MM.1S (cell line): ENCODE data around the gene RBKS.

Source experiments
- DNase-seq: peaks from one replicate; pipeline ENCODE4 v3.0.0-alpha.2; 2015
- H2AFZ ChIP-seq: fragments of 300-600 bp; sonication (generic); 2 replicates; pipeline ENCODE4 v1.6.0; 2016; ENCODE audit warnings: antibody characterized with exemption, low read length
- H3F3A ChIP-seq: fragments of 300-600 bp; sonication (generic); 2 replicates; pipeline ENCODE4 v1.6.1; 2016; ENCODE audit warnings: mild to moderate bottlenecking, antibody characterized with exemption, low read length, moderate library complexity, mixed read lengths; ENCODE audit not compliant: insufficient read depth
- H3K27ac ChIP-seq: fragments of 300-600 bp; sonication (generic); 2 replicates; pipeline ENCODE4 v1.5.1; 2016; ENCODE audit warnings: mild to moderate bottlenecking, low read length
- H3K27me3 ChIP-seq: fragments of 300-600 bp; sonication (generic); replicated peaks from 2 replicates; pipeline ENCODE4 v1.6.0; 2016; ENCODE audit warnings: low read length; ENCODE audit not compliant: insufficient read depth
- H3K36me3 ChIP-seq: fragments of 300-600 bp; sonication (generic); replicated peaks from 2 replicates; pipeline ENCODE4 v1.6.1; 2016; ENCODE audit warnings: mild to moderate bottlenecking, low read length, mixed read lengths; ENCODE audit not compliant: insufficient read depth
- H3K4me1 ChIP-seq: fragments of 300-600 bp; sonication (generic); 2 replicates; pipeline ENCODE4 v1.6.1; 2016; ENCODE audit warnings: low read length, mixed read lengths
- H3K4me2 ChIP-seq: fragments of 300-600 bp; sonication (generic); 2 replicates; pipeline ENCODE4 v1.6.0; 2016; ENCODE audit warnings: low read depth, low read length
- H3K4me3 ChIP-seq: fragments of 300-600 bp; sonication (generic); 2 replicates; pipeline ENCODE4 v1.5.1; 2016; ENCODE audit warnings: low read length, mixed read lengths
- H3K79me2 ChIP-seq: fragments of 300-600 bp; sonication (generic); 2 replicates; pipeline ENCODE4 v1.6.1; 2016; ENCODE audit warnings: mixed run types, low read length, mixed read lengths
- H3K9ac ChIP-seq: fragments of 300-600 bp; sonication (generic); 2 replicates; pipeline ENCODE4 v1.6.1; 2016; ENCODE audit warnings: low read length, mixed read lengths
- H3K9me2 ChIP-seq: fragments of 300-600 bp; sonication (generic); replicated peaks from 2 replicates; pipeline ENCODE4 v1.6.1; 2016; ENCODE audit warnings: mild to moderate bottlenecking, low read length, mixed read lengths; ENCODE audit not compliant: insufficient read depth
- H3K9me3 ChIP-seq: fragments of 300-600 bp; sonication (generic); replicated peaks from 2 replicates; pipeline ENCODE4 v1.6.1; 2016; ENCODE audit warnings: mild to moderate bottlenecking, low read length, mixed read lengths; ENCODE audit not compliant: insufficient read depth
- H4K20me1 ChIP-seq: fragments of 300-600 bp; sonication (generic); 2 replicates; pipeline ENCODE4 v1.6.1; 2016; ENCODE audit warnings: mild to moderate bottlenecking, low read length, moderate library complexity, mixed read lengths; ENCODE audit not compliant: insufficient read depth
- EZH2 ChIP-seq: fragments of 300-600 bp; sonication (generic); optimal IDR thresholded peaks from 2 replicates; pipeline ENCODE3; 2017; ENCODE audit warnings: low read depth, mild to moderate bottlenecking, antibody characterized with exemption, low read length, mixed read lengths
- EZH2phosphoT487 ChIP-seq: fragments of 300-600 bp; sonication (generic); IDR thresholded peaks from 2 replicates; pipeline ENCODE4 v1.6.1; 2018; ENCODE audit warnings: antibody characterized with exemption, low read length
- TF ChIP-seq, protein P1 (sequence below): fragments of 300-600 bp; sonication (generic); IDR thresholded peaks from 2 replicates; pipeline ENCODE4 v1.5.1; 2016; ENCODE audit warnings: antibody characterized with exemption, low read length, mixed read lengths

RBKS gene

DNA sequence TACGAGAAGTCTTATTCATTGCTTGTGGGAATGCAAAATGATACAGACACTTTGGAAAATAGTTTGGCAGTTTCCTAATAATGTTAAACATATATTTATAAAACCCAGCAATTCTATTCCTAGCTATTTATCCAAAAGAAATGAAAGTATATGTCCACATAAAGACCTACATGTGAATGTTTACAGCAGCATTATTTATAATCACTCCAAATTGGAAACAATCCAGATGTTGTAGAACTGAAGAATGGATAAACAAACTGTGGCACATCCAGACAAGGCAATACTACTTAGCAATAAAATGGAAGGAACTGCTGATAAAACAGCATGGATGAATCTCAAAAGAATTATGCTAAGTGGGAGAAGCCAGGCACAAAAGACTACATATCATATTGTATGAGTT is 99.4 kb downstream of the RBKS start:
- no peak overlapping the region for H3K4me2 ChIP-seq

DNA sequence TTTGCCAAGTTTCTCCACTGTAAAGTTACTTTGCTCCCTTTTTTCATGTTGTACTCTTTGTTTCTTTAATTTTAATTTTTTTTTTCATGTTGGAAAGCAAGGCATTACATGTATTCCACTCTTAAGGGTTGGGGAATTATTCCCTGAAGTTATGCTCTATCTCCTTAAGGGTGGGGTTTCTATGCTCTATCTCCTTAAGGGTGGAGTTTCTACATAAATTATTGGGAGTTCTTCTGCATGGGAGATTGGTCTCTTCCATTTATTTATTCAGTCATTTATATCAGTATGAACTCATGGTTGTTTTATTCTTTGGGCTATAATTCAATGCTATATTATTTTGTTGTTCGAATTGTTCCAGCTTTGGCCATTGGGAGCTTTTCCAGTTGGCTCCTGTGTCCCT is 107.5 kb downstream of the RBKS start:
- TF ChIP-seq EZH2 (no peak), EZH2phosphoT487 (no peak)
- TF ChIP-seq, protein P1, sequence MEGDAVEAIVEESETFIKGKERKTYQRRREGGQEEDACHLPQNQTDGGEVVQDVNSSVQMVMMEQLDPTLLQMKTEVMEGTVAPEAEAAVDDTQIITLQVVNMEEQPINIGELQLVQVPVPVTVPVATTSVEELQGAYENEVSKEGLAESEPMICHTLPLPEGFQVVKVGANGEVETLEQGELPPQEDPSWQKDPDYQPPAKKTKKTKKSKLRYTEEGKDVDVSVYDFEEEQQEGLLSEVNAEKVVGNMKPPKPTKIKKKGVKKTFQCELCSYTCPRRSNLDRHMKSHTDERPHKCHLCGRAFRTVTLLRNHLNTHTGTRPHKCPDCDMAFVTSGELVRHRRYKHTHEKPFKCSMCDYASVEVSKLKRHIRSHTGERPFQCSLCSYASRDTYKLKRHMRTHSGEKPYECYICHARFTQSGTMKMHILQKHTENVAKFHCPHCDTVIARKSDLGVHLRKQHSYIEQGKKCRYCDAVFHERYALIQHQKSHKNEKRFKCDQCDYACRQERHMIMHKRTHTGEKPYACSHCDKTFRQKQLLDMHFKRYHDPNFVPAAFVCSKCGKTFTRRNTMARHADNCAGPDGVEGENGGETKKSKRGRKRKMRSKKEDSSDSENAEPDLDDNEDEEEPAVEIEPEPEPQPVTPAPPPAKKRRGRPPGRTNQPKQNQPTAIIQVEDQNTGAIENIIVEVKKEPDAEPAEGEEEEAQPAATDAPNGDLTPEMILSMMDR, result no peak
- no peak for DNase-seq
- Histone ChIP-seq H2AFZ (no peak overlapping the region), H3F3A (no peaks in the 10 kb centered on the region), H3K9me2 (no peaks in the 10 kb centered on the region), H4K20me1 (no peaks in the 10 kb centered on the region), H3K36me3 (no peaks in the 10 kb centered on the region), H3K4me3 (no peak overlapping the region), H3K79me2 (peaks cover 7% of the 10 kb centered on the region), H3K9me3 (no peaks in the 10 kb centered on the region), H3K4me2 (no peak overlapping the region), H3K27ac (no peak overlapping the region), H3K4me1 (no peaks in the 10 kb centered on the region), H3K9ac (no peak overlapping the region), H3K27me3 (no peaks in the 10 kb centered on the region)

More for the DNA sequence above, 99.4 kb downstream of the RBKS start:
- Histone ChIP-seq H3K9ac (no peak overlapping the region), H3K4me3 (no peak overlapping the region), H3K79me2 (no peaks in the 10 kb centered on the region), H2AFZ (no peak overlapping the region), H3K36me3 (no peaks in the 10 kb centered on the region), H3K27ac (no peak overlapping the region), H4K20me1 (no peaks in the 10 kb centered on the region), H3K9me3 (no peaks in the 10 kb centered on the region), H3K9me2 (no peaks in the 10 kb centered on the region), H3F3A (no peaks in the 10 kb centered on the region), H3K4me1 (no peaks in the 10 kb centered on the region), H3K27me3 (no peaks in the 10 kb centered on the region)
- TF ChIP-seq, protein P1, result no peak
- no peak for TF ChIP-seq EZH2phosphoT487
- no peak for TF ChIP-seq EZH2
- no peak for DNase-seq

DNA sequence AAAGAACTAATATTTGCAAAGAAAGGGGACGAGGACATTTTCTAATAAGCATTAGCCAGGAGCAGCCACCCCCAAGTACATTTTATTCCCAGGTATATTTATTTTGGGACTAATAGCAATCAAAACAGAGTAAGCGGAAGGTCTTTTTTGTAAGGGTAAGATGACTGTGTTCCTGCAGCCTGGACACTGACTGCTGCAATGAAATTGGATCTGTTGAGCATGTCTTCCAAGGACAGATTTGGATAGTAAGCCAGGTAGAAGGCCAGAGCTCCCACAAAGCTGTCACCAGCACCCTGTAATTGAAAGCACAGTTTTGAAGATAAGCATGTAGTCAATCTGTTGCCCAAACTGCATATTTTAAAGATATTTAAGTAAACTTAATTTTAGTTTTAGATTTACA is 108.7 kb downstream of the RBKS start:
- Histone ChIP-seq H4K20me1 (no peaks in the 10 kb centered on the region), H3K9me3 (no peaks in the 10 kb centered on the region), H3K4me1 (no peaks in the 10 kb centered on the region), H3K36me3 (no peaks in the 10 kb centered on the region), H3K4me2 (no peak overlapping the region), H3K27me3 (no peaks in the 10 kb centered on the region), H3K4me3 (no peak overlapping the region), H3K9me2 (no peaks in the 10 kb centered on the region), H3F3A (no peaks in the 10 kb centered on the region), H2AFZ (no peak overlapping the region), H3K79me2 (peaks cover 17% of the 10 kb centered on the region), H3K9ac (no peak overlapping the region), H3K27ac (no peak overlapping the region)
- TF ChIP-seq EZH2phosphoT487 (no peak), EZH2 (no peak)
- TF ChIP-seq, protein P1, result no peak
- no peak for DNase-seq
